Hematopoietic multipotent progenitor cell treated with erythropoietin and hydrocortisone succinate and interleukin-3 and kit ligand, for 17 days (in vitro differentiated cells): ENCODE measurements around the gene EVA1C.
A peak's percentile ranks its signal among the peaks of the same experiment; 100 is the strongest.
"Not testable (repeated sequence)": the region's sequence is repeated elsewhere in the genome, so short reads cannot be mapped to it uniquely, and the experiment has no call there.

ENCODE experiments used
- DNase-seq: peaks from one replicate; pipeline ENCODE4 v3.0.0-alpha.2; 2015; ENCODE audit warnings: low spot score

EVA1C gene

DNA sequence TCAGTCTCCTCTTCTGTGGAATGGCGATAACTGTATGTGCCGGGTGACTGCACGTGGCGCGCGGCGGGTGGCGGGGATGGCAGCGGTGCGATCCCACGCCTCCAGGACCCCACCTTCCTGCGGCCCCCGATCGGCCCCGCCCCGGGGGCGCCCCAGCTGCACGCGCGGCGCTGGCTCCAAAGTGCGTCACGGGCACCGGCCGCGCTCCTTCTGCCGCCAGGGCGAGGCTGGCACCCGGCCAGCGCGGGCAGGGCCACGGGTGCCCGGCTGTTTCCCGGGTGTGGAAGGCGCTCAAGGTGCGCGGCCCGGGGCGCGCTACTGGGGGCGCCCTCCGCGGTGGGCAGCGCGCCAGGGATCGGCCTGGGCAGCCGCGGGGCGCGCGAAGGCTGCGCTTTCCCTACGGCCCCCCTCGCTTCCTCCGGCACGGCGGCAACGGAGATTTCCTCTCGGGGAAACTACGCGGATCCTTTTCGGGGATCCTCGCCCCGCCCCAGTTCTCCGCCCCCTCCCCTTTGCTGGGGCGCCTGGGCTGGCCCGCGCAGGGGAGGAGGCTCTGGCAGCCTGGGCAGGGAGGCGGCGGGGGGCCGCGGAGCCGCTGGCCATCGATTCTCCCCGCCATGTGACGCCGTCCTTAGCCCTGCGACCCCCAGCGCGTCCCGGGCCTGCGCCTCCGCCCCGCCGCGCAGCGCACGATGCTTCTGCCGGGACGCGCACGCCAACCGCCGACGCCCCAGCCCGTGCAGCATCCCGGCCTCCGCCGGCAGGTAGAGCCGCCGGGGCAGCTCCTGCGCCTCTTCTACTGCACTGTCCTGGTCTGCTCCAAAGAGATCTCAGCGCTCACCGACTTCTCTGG, at the start of gene EVA1C:
Gene EVA1C, plus strand, starts transcription at position 545 of the 853 bp plus-strand sequence. Its CDS starts 148 bp downstream, at position 693.
- DNase-seq, result peak; percentile 77

DNA sequence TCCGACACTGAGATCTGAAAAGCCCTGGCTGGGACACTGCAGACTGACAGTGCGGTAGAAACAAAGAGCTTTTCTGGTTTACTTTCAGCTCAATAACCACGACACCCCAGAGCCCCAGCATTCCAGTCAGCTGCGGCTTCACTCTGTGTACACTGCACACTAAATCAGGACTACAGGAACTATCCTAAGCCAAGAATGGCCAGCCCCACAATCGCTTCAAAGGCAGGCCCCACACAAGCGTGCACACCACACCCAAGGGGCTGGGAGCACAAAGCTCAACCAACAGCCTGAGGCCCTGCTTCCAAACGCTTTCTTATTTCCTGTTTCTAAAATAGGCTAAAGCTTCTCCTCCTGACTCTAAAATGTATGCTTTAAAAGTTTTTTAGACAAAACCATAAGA, 48.1 kb upstream of the EVA1C start:
- DNase-seq, result no peak

DNA sequence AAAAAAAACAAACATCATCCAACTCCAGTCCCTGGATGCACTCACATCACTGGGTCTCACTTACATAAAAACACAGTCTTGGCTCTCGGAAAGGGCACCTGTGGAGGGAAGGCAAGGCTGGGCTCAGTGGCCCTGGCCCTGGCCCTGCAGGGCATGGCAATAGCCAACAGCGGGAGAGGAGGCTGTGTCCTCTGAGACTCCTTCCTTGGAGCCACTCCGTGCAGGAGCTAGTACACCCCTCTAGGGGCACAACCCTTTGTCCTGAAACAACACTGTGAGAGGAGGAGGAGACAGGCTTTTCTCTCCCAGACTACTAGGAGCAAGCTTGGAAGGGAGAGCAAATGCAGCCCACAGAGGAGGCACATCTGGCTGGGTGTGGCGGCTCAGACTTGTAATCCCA, 47.7 kb upstream of the EVA1C start:
- DNase-seq, result no peak

GRCh38 chr21:32366191-32366590, 46.3 kb upstream of the EVA1C start:
- no peak for DNase-seq

GRCh38 chr21:32367158-32367557, 45.3 kb upstream of the EVA1C start:
- no peak for DNase-seq

DNA sequence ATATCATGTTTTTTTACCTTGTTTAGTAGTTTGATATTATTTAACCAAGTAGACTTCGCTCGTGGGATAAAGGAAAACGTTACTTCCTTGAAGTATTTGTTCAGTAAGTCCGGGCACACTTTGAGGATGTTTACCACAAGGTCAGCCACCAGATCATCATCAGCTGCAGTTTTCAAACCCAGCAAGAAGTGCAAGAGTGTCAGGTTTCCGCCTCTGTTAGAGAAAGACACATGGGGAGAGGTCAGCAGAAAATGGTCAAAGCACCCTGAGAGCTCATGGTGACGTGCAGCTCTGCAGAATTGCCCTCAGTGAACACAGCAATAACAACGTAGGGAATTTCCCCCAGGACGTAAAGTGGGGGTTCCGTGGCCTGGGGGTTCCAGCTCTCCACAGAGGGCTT, 44.1 kb upstream of the EVA1C start:
- no peak for DNase-seq

GRCh38 chr21:32368961-32369360, 43.5 kb upstream of the EVA1C start:
- not testable (repeated sequence) for DNase-seq

GRCh38 chr21:32370998-32371766, 41.3 kb upstream of the EVA1C start:
- DNase-seq, result no peak

- no peak for DNase-seq
Measured at GRCh38 chr21:32371913-32372314, 40.6 kb upstream of the EVA1C start.

DNA sequence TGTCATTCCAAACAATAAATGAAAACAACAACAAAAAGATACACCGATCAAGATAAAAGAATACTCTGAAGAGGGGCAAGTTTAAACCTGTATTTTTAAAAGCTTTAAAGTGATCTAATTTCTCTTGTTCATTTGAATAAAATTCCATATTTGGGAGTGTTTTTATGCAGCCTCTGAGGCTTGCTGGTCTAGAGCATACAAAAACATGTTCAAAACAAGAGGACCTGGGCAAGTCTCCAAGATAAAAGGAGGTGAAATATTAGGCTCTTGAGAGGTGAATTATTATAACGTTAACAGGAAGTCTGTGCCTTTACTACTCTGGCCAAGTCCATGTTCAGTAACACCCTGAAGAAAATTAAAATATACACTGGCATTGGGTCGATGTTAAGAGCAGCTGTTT, 39.8 kb upstream of the EVA1C start:
- DNase-seq, result no peak

GRCh38 chr21:32377506-32377905, 35.0 kb upstream of the EVA1C start:
- DNase-seq, result no peak

DNA sequence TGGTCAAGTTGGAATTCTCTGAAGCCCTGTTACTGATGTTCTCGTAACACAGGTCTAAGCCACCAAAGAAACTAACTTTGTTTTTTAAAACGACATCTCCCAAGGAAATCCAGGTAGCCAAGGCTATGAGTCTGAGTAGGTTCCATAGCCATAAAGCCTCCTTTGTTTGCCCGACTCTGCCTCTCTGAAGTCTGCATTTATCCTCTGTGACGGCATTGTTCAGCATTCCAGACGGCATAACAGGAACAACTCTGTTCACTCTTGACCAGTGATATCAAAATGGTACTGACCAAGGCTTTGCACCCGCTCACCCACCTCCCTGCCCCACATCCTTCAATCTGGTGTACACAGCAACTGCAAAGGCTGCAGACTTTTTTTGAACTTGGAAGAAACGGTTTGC, 34.5 kb upstream of the EVA1C start:
- no peak for DNase-seq

- DNase-seq, result no peak
Measured at GRCh38 chr21:32378956-32379355, 33.5 kb upstream of the EVA1C start.

DNA sequence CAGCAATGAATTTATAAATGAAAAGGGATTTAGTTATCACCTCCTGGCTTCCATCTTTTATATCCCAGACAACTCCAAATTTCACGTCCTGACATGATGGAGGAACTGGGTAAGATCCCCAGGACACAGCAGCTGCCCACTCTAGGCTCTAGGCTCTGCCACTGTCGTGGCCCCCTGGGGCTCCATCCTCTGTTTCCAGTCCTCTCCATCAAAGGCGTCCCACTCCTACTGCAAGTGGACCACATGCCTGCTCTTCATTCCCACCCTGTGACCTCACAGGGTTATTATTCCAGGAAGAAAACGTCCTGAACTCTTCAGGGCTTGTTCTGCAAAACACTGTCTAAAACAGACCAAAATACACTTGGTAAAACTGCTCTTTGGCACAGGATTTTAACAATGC, 31.6 kb upstream of the EVA1C start:
- DNase-seq, result no peak

GRCh38 chr21:32381571-32381970, 30.9 kb upstream of the EVA1C start:
- DNase-seq, result no peak

- DNase-seq, result no peak
Measured at GRCh38 chr21:32382108-32382644, 30.3 kb upstream of the EVA1C start.

- no peak for DNase-seq
Measured at GRCh38 chr21:32383812-32384211, 28.7 kb upstream of the EVA1C start.

GRCh38 chr21:32386195-32386870, 26.2 kb upstream of the EVA1C start:
- no peak for DNase-seq

- no peak for DNase-seq
Measured at GRCh38 chr21:32387151-32387550, 25.4 kb upstream of the EVA1C start.

DNA sequence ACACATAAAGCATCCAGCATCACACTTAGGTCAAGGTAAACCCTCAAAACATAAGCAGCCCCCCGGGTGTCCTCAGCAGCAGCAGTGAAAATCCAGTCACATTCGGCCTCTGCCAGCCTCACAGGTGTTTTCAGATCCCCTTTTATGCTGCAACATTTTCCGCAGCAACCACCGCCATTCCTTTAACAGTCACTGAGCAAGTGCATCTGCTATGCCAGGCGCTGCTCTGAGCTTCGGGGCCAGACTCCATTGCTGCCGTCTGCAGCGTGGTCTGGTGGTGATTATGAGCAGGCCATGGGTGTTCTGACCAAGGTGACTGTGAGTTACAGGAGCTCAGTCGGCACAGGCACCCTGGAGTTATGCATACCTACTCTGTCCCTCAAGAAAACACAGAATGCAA, 24.2 kb upstream of the EVA1C start:
- DNase-seq, result no peak

DNA sequence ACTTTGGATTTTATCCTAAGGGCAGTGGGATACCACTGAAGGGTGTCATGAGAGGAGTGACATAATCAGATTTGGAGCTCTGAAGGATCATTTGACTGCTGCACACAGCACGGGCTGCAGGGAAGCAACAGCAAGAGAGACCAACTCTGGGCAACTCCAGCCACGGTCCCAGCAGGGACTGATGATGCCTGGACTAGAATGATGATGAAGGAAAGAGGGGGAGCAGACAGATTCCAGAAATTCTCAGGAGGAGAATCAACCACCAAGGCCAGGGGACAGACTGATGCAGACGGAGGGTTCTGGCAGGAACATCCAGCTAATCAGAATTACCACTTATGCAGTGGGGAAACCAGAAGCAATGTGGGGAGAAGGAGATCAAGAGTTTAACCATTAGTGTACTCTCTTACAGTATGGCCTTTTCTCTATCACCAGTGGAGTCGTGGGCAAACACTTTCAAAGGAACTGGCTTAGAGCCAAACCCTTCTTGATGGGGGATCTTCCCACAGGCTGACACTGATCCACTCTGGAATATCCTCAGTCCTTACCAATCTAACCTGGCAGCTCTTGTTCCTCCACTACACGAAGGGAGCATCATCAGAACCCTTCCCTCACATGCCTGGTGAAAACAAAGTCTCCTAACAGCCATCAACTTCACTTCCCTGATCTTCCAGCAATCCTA, 23.0 kb upstream of the EVA1C start:
- no peak for DNase-seq
